GM06990 (cell line): ENCODE results near the gene FBXO40.

Experiments
- DNase-seq: peaks from one replicate; pipeline ENCODE4 v3.0.0-alpha.2; 2011; ENCODE audit not compliant: insufficient read length; ENCODE audit errors: extremely low read depth
- H3K27me3 ChIP-seq: replicated peaks from 2 replicates; pipeline ENCODE4 v1.6.0; 2011; ENCODE audit warnings: low read length; ENCODE audit not compliant: control insufficient read depth, insufficient read depth
- H3K36me3 ChIP-seq: 2 replicates; pipeline ENCODE4 v1.5.1; 2011; ENCODE audit warnings: low read length; ENCODE audit not compliant: control insufficient read depth, insufficient read depth
- H3K4me3 ChIP-seq: replicated peaks from 2 replicates; pipeline ENCODE4 v1.5.1; 2011; ENCODE audit warnings: low read depth, mild to moderate bottlenecking, control low read depth, low read length
- TF ChIP-seq, protein P1 (sequence below): IDR thresholded peaks from 2 replicates; pipeline ENCODE4 v1.5.1; 2011; ENCODE audit warnings: low read length, control low read depth, mild to moderate bottlenecking, inconsistent platforms; ENCODE audit not compliant: insufficient read depth, poor library complexity, severe bottlenecking

FBXO40 gene

DNA sequence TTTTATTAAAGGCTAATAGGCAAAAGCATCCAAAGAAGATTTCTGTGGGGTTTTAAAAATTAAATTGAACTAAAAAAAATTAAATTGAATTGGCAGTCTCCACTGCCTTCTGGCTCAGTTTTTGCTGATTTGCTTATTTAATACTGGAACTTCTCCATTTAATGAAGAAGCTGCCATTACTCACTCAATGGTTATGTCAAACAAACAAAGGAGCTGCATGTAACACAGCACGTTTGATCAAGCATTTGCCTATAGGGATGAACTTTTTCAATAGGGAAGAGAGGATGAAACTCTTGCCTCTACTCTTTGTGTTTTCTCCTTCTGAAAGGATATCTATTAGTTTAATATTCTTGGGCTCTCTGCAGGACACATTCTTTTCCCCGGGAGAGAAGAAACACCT, 72.3 kb downstream of the FBXO40 start:
- Histone ChIP-seq H3K36me3 (peaks cover 13% of the 10 kb centered on the region), H3K27me3 (no peaks in the 10 kb centered on the region), H3K4me3 (no peak overlapping the region)
- TF ChIP-seq, protein P1, sequence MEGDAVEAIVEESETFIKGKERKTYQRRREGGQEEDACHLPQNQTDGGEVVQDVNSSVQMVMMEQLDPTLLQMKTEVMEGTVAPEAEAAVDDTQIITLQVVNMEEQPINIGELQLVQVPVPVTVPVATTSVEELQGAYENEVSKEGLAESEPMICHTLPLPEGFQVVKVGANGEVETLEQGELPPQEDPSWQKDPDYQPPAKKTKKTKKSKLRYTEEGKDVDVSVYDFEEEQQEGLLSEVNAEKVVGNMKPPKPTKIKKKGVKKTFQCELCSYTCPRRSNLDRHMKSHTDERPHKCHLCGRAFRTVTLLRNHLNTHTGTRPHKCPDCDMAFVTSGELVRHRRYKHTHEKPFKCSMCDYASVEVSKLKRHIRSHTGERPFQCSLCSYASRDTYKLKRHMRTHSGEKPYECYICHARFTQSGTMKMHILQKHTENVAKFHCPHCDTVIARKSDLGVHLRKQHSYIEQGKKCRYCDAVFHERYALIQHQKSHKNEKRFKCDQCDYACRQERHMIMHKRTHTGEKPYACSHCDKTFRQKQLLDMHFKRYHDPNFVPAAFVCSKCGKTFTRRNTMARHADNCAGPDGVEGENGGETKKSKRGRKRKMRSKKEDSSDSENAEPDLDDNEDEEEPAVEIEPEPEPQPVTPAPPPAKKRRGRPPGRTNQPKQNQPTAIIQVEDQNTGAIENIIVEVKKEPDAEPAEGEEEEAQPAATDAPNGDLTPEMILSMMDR, result no peak
- no peak for DNase-seq

DNA sequence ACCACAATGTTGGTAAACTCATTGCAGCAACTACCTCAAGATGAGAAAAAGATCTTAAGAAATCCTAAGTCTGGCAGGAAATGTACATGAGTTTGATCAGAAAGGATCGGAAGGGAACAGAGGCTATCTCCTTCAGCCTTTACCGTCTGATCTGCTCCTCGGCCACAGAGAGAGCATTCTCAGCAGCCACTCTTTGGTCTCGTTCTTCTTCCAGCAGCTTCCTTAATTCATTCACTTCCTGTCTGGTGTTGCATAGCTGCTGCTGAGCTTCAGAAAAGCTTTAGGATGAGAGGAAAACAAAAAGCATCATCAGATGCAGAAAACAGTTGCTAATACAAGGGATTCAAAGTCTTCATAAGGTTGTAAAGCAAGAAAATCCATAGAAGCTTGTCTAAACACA, 74.2 kb downstream of the FBXO40 start:
- Histone ChIP-seq H3K36me3 (peaks cover 13% of the 10 kb centered on the region), H3K4me3 (no peak overlapping the region), H3K27me3 (no peaks in the 10 kb centered on the region)
- DNase-seq, result no peak
- TF ChIP-seq, protein P1, result no peak

DNA sequence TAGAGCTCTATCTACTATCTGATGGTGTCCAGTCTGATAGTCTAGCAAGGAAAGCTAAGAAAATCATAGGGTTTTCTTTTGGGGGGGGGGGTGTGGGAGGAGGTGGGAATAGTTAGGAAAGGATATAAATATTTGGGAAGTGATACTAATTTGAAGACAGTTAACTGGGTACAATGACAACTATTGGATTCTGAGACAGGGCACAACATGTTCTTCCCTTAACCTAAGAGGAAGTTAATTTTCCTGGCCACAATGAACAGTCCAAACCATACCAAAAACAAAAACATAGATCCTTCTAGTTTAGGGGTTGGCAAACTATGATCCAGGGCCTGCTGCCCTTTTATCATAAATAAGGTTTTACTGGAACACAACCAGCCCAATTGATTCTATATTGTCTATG, 77.5 kb downstream of the FBXO40 start:
- Histone ChIP-seq H3K36me3 (peaks cover 8% of the 10 kb centered on the region), H3K4me3 (no peak overlapping the region), H3K27me3 (no peaks in the 10 kb centered on the region)
- TF ChIP-seq, protein P1, result no peak
- DNase-seq, result no peak

DNA sequence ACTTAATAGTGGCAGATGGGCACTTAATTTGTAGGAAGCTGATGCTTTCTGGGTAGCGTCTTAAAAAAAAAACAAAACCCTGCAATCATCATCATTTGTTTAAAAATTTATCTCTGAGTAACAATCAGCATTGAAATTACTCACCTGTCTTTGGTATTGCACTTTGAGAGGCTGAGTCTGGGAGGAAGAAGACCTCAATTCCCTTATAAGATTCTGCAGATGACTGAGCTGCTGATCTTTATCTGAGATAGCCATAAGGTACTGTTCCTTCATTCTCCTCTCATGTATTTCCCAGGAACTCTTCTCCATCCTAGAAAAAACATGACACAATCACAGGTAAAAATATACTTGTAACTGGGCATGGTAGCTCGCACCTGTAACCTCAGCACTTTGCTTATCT, 84.0 kb downstream of the FBXO40 start:
- H3K36me3 ChIP-seq, result peaks cover 14% of the 10 kb centered on the region
- DNase-seq, result no peak
- no peaks in the 10 kb centered on the region for H3K27me3 ChIP-seq
- TF ChIP-seq, protein P1, result no peak
- H3K4me3 ChIP-seq, result no peak overlapping the region
